ENCODE results near the gene PRR20G.

DNA sequence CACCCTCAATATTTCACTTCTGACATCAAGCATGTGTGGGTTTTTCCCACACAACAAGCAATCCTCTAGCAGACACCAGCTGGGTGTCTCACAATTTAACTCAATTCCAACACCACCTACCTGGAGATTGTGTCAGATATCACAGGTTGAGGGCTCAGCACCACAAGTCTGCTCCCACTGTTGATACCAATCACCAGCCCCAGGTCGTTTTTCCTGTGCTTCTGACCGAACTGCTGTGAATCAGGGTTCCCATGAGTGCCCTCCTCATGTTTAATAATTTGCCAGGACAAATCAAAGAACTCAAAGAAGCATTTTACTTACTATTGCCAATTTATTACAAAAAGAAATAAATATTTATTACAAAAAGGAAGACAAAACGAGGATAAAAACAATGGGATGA is 25.0 kb upstream of the PRR20G start:
- TF ChIP-seq, protein P1, sequence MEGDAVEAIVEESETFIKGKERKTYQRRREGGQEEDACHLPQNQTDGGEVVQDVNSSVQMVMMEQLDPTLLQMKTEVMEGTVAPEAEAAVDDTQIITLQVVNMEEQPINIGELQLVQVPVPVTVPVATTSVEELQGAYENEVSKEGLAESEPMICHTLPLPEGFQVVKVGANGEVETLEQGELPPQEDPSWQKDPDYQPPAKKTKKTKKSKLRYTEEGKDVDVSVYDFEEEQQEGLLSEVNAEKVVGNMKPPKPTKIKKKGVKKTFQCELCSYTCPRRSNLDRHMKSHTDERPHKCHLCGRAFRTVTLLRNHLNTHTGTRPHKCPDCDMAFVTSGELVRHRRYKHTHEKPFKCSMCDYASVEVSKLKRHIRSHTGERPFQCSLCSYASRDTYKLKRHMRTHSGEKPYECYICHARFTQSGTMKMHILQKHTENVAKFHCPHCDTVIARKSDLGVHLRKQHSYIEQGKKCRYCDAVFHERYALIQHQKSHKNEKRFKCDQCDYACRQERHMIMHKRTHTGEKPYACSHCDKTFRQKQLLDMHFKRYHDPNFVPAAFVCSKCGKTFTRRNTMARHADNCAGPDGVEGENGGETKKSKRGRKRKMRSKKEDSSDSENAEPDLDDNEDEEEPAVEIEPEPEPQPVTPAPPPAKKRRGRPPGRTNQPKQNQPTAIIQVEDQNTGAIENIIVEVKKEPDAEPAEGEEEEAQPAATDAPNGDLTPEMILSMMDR (IDR thresholded peaks at IDR 0.05), result no peak
- TF ChIP-seq POLR2A (IDR thresholded peaks at IDR 0.05), result no peak
- no peak for TF ChIP-seq POLR2AphosphoS5 (IDR thresholded peaks at IDR 0.05)
